Articular chondrocyte of knee joint (primary cell): ENCODE data around the gene FAM168B. TPM values are rescaled to one million over a fixed set of nuclear protein-coding genes. Genes with fewer than 3 reads are reported as not detected.

ENCODE experiments used
- total RNA-seq: library from RNA; depleted of rRNA; stranded (reverse); fragments of >200 nt; gene quantifications from 2 replicates; pipeline ENCODE4 v1.2.3, GENCODE V29; 2012

FAM168B gene, protein sequence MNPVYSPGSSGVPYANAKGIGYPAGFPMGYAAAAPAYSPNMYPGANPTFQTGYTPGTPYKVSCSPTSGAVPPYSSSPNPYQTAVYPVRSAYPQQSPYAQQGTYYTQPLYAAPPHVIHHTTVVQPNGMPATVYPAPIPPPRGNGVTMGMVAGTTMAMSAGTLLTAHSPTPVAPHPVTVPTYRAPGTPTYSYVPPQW
- total RNA-seq = 104 and 105 TPM in 2 replicates

DNA sequence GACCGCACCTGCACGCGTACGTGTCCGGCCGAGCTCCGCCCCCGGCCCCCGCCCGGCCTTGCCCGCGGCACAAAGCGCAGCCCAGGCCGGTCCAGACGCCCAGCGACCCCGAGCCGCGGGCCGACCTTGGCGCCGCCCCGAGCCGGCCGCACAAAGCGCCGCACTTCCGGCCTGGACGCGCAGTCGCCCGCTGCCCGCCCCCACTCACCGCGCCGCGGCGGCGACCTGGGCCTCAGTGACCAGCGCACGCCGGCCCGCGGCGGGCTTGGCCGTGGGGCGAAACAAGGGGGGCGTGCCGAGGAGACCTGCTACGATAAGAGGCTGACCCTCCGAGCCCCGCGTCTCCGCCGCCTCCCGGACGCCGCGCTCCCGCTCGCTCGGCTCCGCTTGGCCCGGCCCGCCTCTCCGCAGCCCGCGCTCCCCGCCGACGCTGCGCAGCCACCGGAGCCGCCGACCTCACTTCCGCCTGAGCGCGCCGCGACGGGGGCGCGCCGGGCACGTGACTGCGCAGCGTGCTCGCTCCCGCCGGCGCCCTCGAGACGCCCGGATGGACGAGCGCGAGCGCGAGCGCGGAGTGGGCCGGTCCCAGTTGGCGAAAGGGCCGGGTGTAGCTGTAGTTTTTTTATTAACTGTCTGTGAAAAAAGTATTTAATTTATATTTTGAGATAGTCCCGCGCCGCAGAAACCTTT is at the start of gene FAM168B:
TSS of gene FAM168B (minus strand) at position 455 of the 690 bp plus-strand sequence. CDS start 10,814 bp downstream, outside the sequence.

DNA sequence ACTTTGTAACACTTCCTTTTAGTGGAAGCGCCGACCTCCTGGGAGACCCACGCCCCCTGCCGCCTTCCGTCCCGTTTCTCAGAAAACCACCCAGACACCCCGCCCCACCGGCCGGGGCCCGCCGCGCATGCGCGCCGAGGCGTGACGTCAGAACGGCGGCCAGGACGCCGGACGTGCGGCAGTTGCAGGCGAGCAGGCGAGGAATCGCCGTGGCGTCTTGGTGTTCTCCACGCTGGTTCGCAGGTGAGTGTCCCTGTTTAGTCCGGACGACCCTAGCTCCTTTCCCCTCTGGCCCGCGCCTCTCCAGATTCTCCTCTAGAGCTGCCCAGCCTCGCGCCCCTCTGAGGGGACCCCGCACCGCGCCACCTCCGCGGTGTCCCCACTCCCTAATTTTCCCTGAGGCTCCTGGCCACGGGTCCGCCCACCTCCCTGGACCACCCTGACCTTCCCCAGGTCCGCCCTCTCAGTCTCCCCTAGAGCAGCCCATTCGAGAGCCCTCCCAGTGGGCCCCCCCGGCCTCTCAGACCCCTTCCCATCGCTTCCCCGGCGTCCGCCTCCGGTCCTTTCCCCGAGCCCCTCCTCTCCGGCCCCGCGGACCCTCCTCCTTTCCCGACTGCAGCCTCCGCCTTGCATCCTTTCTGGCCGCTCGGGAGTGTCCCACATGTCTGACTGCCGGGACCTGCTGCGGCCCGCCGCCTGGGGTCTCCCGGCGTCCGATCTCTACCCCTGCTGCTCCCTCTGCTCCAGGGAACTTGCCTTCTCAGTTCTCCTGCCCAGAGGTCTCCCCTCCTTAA is 12.1 kb upstream of the FAM168B start, which contains the start of gene PLEKHB2:
TSS of gene PLEKHB2 (plus strand) at position 181 of the 794 bp plus-strand sequence. CDS start 15,606 bp downstream, outside the sequence.

Other genes with a start within 250 kb of the FAM168B start
- 90.3 and 93.4 TPM in 2 replicates for gene PLEKHB2, start 11.9 kb upstream of the FAM168B start, total RNA-seq
- gene POTEE, start 116.1 kb upstream of the FAM168B start, total RNA-seq = not detected in 2 replicates